GM10266 (cell line): Measurements from ENCODE around the gene NAV3.

Source experiments
- DNase-seq: peaks from one replicate; pipeline ENCODE4 v3.0.0; 2012; ENCODE audit errors: extremely low spot score
- TF ChIP-seq, protein P1 (sequence below): IDR thresholded peaks from 2 replicates; pipeline ENCODE4 v1.5.1; 2012; ENCODE audit warnings: mild to moderate bottlenecking, low read depth; ENCODE audit not compliant: control insufficient read depth, insufficient read depth; ENCODE audit errors: missing control alignments

NAV3 gene

DNA sequence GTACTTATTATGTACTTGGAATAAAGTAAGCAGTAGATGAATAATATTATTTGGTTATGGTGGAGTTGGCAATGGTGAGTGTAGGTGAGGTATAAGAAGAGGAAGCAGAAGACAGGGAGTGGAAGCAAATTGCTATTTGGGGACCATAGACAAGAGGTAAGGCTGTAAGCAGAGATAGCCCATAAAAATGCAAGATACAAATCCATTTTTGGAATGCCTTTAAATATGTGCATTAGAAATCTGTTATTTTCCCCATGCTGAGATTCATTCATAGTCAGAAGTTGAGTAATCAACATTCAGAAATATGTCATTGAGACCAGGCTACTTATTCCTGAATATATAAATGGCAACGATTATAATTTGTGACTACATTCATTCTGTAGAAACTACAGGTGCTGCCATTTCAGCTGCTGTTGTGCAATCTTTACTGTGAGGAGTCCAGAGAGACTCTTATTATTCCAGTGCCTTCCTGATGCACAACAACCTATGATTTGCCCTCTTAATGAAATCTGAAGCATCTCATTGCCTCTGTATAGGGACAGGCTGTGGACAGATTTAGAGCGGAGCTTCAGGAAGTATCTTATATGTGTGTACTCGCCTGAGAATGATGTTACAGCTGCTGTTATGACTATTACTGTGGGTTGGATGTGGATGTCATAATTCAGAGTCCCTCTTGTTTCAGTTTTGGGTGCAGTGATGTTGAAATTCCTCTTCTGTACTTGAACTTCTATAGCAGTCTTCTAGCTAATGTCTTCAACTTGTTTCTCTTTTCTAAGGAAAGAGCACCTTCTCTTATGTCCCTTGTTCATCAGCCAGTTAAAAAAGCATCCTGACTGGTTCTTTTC lies 173.8 kb downstream of the NAV3 start:
- DNase-seq: no peak
- TF ChIP-seq, protein P1, sequence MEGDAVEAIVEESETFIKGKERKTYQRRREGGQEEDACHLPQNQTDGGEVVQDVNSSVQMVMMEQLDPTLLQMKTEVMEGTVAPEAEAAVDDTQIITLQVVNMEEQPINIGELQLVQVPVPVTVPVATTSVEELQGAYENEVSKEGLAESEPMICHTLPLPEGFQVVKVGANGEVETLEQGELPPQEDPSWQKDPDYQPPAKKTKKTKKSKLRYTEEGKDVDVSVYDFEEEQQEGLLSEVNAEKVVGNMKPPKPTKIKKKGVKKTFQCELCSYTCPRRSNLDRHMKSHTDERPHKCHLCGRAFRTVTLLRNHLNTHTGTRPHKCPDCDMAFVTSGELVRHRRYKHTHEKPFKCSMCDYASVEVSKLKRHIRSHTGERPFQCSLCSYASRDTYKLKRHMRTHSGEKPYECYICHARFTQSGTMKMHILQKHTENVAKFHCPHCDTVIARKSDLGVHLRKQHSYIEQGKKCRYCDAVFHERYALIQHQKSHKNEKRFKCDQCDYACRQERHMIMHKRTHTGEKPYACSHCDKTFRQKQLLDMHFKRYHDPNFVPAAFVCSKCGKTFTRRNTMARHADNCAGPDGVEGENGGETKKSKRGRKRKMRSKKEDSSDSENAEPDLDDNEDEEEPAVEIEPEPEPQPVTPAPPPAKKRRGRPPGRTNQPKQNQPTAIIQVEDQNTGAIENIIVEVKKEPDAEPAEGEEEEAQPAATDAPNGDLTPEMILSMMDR: no peak

DNA sequence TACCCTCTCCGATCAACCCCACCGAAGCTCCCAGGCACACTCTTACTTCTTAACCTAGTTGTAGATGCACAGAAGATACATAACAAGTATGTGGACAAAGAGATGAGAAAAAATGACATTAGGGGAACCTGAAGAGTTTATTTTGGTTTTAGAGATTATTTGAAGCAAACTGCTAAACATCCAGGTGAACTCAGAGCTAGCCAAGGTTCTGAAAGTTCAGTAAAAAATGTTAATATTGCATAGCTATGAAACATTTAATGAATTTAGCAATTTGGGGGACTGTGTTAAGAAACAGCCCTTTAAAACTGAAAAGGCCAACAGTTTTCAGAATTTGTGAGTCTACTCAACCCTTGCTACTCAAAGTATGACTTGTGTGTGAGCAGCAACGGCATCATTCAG lies 174.4 kb downstream of the NAV3 start:
- TF ChIP-seq, protein P1: no peak
- DNase-seq: no peak

DNA sequence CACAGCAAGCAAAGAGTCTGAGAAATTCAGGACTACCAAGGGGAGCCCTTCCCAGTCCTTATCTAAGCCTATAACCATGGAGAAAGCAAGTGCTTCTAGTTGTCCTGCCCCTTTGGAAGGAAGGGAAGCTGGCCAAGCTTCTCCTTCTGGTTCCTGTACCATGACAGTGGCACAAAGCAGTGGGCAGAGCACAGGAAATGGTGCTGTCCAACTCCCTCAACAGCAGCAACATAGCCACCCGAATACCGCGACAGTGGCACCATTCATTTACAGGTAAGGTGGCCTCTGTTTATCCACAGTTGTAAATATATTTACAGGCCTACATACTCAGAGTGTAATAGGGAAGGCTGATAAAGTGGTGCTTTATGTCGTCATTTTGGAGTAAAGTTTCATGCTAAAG lies 176.5 kb downstream of the NAV3 start:
- TF ChIP-seq, protein P1: no peak

DNA sequence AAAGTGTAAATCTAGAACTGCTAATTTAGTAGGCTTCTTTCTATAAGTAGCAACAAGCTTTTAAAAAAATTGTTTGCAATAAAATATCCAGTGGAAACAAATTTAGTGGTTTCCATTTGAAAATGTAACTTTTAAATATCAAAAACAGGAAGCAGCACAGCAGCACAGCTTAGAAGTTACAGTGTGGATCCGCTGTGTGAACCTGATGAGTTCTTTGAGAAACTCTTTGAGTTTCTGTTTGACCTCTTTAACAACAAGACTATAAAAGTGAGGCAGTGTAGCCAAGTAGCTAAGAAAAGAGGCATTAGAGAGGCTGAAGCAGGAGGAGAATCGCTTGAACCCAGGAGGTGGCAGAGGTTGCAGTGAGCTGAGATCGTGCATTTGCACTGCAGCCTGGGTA lies 178.3 kb downstream of the NAV3 start:
- TF ChIP-seq, protein P1: no peak
- no peak for DNase-seq

More for the DNA sequence above, 176.5 kb downstream of the NAV3 start:
- DNase-seq: no peak

DNA sequence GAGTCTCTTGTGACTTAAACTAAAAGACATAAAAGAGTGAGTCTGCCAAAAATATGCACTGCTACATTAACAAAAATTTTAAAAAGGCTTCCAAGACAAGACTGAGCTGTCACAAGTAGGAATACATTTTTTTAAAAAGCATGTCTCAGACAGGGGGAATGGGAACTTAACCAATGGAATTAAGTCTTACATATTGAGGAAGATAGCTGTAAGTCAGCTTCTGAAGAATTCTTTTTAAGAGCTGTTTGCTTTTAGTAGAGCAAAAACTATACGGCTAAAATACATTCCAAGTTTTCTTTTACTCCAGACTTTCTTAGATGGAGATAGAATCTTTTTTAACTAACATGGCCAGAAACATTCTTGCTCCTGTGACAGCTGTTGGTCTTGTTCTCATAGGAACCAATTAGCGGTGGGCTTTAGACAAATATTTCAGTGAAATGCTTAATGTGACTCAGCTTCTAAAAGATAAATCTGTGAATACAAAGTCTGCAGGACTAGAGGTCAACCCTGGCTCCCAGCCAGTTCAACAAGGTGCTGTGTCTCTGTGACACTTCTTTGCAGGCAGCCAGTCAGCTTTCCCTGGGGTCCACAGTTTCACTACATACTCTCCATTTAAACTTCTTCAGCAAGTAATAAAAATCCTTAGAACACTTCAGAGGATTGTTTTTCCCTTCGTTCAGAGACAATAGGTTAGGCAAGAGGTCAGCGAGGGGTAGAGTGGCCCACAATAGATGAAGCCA lies 187.6 kb downstream of the NAV3 start:
- TF ChIP-seq, protein P1: no peak

DNA sequence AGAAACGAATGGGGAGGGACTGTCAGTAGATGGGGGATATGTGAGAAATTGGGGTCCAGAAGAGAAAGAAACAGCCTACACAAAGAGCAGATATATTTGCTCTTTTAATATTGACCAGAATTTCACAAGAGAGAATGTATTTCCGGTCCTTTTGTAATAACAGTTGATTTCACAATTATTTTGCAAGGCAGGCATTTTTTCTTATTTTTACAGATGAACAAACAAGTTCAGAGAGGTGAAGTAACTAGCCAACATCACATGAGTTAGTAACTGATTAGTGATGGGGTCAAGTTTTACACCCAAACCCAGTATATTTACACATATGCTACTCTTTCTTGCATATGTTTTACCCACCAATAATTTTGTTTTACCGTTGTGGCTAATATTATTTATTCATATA lies 188.2 kb downstream of the NAV3 start:
- DNase-seq: no peak
- TF ChIP-seq, protein P1: no peak

More for the DNA sequence above, 187.6 kb downstream of the NAV3 start:
- no peak for DNase-seq

DNA sequence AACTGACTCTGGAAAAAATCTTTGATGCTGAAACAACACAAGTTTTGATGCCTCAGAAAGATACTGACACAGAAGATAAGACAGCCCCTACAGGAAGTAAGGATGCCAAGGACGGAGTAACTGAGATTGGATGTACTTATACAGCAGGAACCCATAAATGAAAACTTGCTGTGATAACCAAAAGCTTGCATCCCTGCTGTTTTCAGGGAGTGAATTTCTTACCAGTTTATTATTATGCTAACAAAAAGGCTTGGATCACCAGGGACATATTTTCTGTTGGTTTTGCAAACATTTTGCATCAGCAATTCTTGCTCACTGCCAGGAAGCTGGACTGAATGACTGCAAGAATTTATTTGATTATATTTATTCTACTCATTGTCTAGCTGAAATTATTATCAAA lies 197.7 kb downstream of the NAV3 start:
- TF ChIP-seq, protein P1: no peak

More for the DNA sequence above, 197.7 kb downstream of the NAV3 start:
- DNase-seq: no peak
